ENCODE measurements around the gene C1orf74.
A peak's percentile ranks its signal among the peaks of the same experiment; 100 is the strongest.

The C1orf74 gene

DNA sequence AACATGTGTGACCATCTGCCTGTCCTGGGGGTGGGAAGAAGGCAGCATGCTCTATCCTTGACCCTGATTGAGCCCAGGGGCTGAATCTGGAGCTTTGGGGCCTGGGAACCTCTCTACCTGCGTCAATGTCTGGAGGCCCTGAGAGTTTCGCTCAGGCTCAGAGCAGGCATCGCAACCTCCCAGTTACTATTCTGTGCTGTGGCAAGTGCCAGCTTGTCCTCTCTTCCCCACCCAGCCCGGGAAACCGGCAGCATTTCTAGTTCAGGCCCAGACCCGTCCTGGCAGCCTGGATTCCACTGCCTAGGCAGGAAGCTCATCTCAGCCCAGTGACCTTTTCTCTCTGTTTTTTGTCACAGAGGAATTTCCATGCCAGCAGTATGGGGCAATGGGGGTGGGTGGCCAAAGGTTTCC is 31.6 kb upstream of the C1orf74 start:
- TF ChIP-seq TCF12 (IDR thresholded peaks at IDR 0.05; ENCODE audit: low read depth) (no peak), RAD21 (IDR thresholded peaks at IDR 0.05; ENCODE audit: low read depth) (no peak), TAF1 (IDR thresholded peaks at IDR 0.05; ENCODE audit: low read depth) (no peak), FOXM1 (IDR thresholded peaks at IDR 0.05; ENCODE audit: borderline replicate concordance, low read depth) (no peak)

DNA sequence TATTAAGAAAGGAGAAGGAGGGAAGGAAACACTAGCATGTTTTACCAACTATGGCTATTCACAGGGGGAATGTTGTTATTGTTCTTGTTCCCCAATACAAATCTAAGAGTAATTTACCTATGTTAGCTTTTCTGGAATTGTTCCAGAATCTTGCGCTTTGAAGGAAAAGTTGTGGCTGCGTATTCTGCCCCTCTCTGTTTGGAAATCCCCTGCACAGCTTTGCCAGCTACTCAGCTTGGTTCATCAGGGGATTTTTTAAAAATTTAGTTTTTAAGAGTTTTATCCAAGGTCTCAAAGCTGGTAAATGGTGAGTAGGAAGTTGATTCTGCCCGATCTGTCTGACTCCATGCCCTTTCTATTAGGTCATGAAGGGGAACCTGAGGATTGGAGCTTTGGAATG is 31.1 kb upstream of the C1orf74 start:
- TF ChIP-seq TEAD4 (IDR thresholded peaks at IDR 0.05) (no peak), CREB1 (IDR thresholded peaks at IDR 0.05; ENCODE audit: low read depth) (no peak), NFIC (IDR thresholded peaks at IDR 0.05) (no peak)
- TF ChIP-seq, protein P1, sequence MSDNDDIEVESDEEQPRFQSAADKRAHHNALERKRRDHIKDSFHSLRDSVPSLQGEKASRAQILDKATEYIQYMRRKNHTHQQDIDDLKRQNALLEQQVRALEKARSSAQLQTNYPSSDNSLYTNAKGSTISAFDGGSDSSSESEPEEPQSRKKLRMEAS (IDR thresholded peaks at IDR 0.05): no peak

DNA sequence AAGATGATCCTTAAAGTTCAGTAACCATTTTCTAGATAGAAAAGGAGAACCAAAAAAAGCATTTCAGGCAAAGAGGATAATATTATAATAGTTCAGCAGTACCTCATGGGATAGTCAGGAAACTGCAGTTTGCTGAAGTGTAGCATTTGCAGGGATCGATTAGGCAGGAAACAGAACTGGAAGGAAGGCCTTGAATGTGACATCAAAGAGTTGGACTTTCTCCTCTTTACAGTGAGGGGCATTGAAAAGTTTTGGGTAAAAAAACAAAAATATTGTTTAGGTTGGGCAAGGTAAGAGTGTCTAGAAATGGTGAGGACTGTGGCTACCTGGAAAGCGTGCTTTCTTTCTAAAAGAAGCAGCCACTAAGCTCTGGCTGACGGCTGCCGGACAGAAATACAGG is 29.5 kb upstream of the C1orf74 start:
- TF ChIP-seq EGR1 (IDR thresholded peaks at IDR 0.05) (no peak), CREB1 (IDR thresholded peaks at IDR 0.05; ENCODE audit: low read depth) (no peak)

DNA sequence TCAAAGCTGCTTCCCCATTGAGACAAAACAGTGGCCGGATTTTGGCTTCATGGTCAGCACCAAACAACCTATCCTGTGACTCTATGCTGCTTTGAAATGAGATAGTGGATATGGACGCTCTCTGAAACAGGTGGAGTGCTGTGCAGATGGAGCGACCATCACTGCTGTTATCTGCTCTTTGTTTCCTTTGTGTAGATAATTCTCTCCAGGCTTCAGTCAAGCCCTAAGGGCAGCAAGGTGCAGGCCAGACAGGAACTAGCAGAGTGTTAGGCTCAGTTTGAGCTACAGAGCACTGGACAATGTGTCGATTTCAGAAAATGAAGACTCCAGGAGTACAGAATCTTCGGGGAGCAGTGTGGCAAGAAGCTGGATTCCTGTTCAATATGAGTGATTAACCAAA is 26.4 kb upstream of the C1orf74 start:
- TF ChIP-seq TAF1 (IDR thresholded peaks at IDR 0.05; ENCODE audit: low read depth) (no peak), YY1 (IDR thresholded peaks at IDR 0.05; ENCODE audit: low read depth) (no peak), EGR1 (IDR thresholded peaks at IDR 0.05) (no peak), TEAD4 (IDR thresholded peaks at IDR 0.05) (no peak), CREB1 (IDR thresholded peaks at IDR 0.05; ENCODE audit: low read depth) (no peak), ZBTB7A (IDR thresholded peaks at IDR 0.05; ENCODE audit: low read depth) (no peak), EP300 (IDR thresholded peaks at IDR 0.05; ENCODE audit: borderline replicate concordance) (no peak), CEBPB (IDR thresholded peaks at IDR 0.05) (no peak), RAD21 (IDR thresholded peaks at IDR 0.05; ENCODE audit: low read depth) (no peak), NFIC (IDR thresholded peaks at IDR 0.05) (no peak), TCF12 (IDR thresholded peaks at IDR 0.05; ENCODE audit: low read depth) (no peak)
- TF ChIP-seq, protein P2, sequence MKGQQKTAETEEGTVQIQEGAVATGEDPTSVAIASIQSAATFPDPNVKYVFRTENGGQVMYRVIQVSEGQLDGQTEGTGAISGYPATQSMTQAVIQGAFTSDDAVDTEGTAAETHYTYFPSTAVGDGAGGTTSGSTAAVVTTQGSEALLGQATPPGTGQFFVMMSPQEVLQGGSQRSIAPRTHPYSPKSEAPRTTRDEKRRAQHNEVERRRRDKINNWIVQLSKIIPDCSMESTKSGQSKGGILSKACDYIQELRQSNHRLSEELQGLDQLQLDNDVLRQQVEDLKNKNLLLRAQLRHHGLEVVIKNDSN (IDR thresholded peaks at IDR 0.05): no peak
- TF ChIP-seq, protein P1 (IDR thresholded peaks at IDR 0.05): no peak
- TF ChIP-seq, protein P3, sequence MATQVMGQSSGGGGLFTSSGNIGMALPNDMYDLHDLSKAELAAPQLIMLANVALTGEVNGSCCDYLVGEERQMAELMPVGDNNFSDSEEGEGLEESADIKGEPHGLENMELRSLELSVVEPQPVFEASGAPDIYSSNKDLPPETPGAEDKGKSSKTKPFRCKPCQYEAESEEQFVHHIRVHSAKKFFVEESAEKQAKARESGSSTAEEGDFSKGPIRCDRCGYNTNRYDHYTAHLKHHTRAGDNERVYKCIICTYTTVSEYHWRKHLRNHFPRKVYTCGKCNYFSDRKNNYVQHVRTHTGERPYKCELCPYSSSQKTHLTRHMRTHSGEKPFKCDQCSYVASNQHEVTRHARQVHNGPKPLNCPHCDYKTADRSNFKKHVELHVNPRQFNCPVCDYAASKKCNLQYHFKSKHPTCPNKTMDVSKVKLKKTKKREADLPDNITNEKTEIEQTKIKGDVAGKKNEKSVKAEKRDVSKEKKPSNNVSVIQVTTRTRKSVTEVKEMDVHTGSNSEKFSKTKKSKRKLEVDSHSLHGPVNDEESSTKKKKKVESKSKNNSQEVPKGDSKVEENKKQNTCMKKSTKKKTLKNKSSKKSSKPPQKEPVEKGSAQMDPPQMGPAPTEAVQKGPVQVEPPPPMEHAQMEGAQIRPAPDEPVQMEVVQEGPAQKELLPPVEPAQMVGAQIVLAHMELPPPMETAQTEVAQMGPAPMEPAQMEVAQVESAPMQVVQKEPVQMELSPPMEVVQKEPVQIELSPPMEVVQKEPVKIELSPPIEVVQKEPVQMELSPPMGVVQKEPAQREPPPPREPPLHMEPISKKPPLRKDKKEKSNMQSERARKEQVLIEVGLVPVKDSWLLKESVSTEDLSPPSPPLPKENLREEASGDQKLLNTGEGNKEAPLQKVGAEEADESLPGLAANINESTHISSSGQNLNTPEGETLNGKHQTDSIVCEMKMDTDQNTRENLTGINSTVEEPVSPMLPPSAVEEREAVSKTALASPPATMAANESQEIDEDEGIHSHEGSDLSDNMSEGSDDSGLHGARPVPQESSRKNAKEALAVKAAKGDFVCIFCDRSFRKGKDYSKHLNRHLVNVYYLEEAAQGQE (IDR thresholded peaks at IDR 0.05; ENCODE audit: low read depth): no peak

DNA sequence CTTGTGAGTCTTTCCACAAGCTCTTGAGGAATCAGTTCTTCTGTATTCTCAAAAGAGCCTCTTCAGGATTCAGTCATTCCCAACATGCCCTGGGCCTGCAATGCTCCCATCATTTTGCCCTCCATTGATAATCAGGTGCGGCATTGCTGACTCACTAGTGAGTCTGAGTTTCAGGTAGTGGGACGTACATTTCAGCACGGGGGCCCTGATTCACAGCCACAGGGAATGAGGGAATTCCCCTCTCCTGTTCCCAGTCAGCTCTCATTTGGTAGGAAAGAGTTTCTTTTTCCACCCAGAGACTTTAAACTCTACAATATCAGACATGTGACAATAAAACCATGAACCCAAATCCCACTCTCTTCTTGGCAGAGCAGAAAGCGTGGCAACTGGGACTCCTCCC is 25.3 kb upstream of the C1orf74 start:
- TF ChIP-seq NFIC (IDR thresholded peaks at IDR 0.05) (no peak), ZBTB7A (IDR thresholded peaks at IDR 0.05; ENCODE audit: low read depth) (no peak), CREB1 (IDR thresholded peaks at IDR 0.05; ENCODE audit: low read depth) (no peak), FOXM1 (IDR thresholded peaks at IDR 0.05; ENCODE audit: borderline replicate concordance, low read depth) (no peak), EP300 (IDR thresholded peaks at IDR 0.05; ENCODE audit: borderline replicate concordance) (no peak), TEAD4 (IDR thresholded peaks at IDR 0.05) (no peak), TCF12 (IDR thresholded peaks at IDR 0.05; ENCODE audit: low read depth) (no peak)
- TF ChIP-seq, protein P3 (IDR thresholded peaks at IDR 0.05; ENCODE audit: low read depth): no peak

DNA sequence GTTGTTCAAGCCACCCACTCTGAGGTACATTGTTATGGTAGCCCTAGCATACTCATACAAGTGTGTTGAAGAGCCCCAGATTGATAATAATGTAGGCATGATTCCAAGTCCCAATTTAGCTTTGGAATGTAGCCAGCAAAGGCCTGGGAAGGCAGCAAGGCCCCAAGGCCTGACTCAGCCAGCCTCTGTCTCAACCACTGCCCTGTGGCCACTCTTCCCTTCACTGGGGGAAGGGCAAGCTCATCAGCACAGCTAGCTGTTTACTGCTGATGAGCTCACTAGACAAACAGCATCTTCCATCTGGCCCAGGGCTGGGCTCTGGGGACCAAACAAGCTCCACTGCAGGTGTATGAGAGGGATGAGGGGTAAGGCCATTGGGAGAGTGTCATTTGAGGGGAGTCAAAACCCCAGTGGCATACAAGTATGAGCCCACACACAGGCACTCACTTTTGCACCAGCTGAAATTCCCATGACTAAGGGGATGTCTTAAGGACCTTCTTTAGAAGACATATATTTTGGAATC is 23.8 kb upstream of the C1orf74 start:
- 0 out of 2 replicates have a peak, but pooled peaks have one; percentile 26 for TF ChIP-seq NFIC (IDR thresholded peaks at IDR 0.05)
- no peak for TF ChIP-seq EP300 (IDR thresholded peaks at IDR 0.05; ENCODE audit: borderline replicate concordance)

DNA sequence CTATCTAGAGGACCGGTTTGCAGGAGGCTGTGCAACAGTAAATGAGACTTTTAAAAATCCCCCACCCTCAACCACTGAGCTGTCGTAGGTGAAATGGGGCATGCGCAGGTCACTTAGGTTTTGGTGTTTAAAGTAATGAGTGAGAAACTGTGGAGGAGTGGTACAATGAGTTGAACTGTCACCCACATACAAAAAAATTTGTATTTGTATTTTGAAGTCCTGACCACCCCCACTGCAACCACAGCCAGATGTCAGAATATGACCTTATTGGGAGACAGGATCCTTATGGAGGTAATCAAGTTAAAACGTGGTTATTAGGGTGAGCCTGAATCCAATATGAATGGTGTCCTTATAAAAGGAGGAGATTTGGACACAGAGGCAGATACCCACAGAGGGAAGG is 23.1 kb upstream of the C1orf74 start:
- TF ChIP-seq, protein P1 (IDR thresholded peaks at IDR 0.05): no peak
- TF ChIP-seq TAF1 (IDR thresholded peaks at IDR 0.05; ENCODE audit: low read depth) (no peak), ZBTB7A (IDR thresholded peaks at IDR 0.05; ENCODE audit: low read depth) (no peak), TCF12 (IDR thresholded peaks at IDR 0.05; ENCODE audit: low read depth) (no peak), EP300 (IDR thresholded peaks at IDR 0.05; ENCODE audit: borderline replicate concordance) (no peak), FOXM1 (IDR thresholded peaks at IDR 0.05; ENCODE audit: borderline replicate concordance, low read depth) (no peak), CEBPB (IDR thresholded peaks at IDR 0.05) (no peak), YY1 (IDR thresholded peaks at IDR 0.05; ENCODE audit: low read depth) (no peak), TEAD4 (IDR thresholded peaks at IDR 0.05) (no peak), NFIC (IDR thresholded peaks at IDR 0.05) (no peak), RAD21 (IDR thresholded peaks at IDR 0.05; ENCODE audit: low read depth) (no peak), CREB1 (IDR thresholded peaks at IDR 0.05; ENCODE audit: low read depth) (no peak)
- TF ChIP-seq, protein P3 (IDR thresholded peaks at IDR 0.05; ENCODE audit: low read depth): no peak
- TF ChIP-seq, protein P2 (IDR thresholded peaks at IDR 0.05): no peak
